Measurements from ENCODE around the gene EEFSEC.

EEFSEC gene

DNA sequence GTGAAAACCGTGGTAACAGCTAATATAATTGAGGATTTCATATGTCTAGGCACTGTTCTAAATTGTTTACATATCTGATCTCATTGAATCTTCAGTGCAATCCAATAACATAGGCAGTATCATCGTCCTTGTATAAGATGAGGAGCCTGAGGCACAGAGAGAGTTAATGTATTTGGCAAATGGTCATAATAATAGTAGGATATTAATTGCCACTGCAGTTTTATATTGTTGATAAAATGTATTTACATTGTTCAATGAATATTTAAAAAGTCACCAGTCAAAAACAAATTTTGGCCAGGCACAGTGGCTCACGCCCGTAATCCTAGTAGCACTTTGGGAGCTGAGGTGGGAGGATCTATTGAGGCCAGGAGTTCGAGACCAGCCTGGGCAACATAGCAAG, 88.5 kb downstream of the EEFSEC start:
- no peak for DNase-seq

DNA sequence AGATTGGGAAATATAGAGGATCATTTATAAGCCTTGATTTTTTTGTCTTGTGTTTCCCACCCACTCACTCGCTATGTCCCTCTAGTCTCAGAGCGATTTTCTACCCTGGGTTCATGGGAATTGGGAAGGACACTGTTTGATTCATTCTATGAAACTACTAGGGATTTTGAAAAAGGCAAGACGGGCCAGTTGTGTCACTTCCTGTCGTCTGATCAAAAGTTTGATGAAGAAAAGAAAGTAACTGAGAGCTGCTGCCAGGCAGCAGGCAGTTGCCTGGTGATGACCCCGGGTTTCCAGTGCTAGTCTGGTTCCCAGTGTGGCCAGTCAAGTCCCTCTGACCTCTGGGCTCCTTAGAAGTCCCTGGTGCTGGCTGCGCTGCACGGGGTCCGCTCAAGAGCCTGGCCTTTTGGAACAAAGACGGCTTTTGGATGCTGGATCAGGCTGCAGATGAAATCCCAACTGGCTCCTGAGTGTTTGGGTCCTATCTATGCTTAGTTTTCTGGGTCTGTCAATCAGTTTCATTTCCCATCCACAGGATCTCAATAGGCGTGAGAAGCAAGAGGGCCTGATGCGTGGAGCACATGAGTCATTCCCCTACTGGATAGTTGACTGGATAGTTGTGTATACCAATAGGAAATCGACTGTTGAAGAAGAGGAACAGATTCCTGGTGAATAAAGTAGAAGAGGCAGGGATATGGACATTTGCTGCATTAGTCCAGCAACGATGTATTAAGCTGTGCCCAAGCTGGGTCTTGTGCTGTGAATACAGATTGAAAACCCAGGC, 89.7 kb downstream of the EEFSEC start:
- no peak for DNase-seq

DNA sequence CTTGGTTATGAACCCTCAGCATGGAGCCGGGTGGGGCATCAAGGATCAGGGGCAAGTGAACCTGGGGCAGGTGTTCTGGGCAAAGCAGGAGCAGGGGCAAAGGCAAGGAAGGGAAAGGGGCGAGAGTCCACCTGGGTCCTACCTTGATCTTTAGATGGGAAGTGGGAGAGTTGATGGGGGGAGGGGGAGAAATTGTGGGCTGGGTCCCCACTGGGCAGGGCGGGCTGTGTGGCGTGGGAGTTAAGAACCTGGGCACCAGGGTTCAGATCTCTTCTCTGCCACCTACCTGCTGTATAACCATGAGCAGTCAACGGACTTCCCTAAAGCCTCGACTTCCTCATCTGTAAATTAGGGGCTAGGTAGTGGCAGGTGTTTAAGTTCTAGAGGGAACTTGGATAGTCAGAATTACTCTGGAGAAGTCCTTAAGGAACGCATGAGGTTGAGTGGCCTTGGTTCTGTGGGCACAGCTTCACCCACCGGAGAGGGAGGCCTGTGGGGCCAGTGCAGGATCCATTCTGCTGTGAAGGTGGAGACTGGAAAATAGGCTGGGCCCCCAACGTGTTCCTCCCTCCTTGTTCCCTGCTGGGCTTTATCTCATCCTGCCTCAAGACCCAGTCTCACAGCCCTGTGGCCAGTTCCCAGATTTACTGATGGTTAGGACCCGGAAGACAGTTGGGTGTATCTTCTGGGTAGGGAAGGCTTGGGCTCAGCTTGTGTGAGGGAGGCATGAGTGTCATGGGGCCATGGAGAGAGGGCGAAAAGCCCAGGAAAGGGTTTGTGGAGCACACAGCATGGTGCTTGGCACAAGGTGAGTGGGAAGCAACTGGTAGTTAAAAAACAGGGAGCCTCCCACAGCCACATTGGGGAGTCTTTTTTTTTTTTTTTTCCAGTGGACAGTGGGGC, 90.6 kb downstream of the EEFSEC start:
- DNase-seq: no peak

DNA sequence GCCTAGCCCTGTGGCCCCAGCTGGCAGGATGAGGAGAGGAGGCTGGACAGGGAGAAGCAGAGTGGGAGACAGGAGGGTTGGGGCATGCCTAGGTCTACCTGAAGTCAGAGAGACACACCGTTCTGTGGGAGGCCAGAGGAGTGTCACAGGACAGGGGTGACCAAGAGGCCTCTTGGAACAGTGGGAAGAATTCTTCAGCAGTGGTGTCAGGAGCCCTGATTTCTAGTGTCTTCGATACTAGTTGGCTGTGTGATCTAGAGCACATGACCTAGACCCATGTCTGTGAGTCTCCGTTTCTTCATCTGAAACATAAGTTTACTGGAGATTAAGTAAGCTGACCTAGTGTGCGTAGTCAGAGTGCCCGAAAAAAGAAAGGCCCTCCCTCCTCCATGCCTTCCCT, 92.2 kb downstream of the EEFSEC start:
- no peak for DNase-seq

DNA sequence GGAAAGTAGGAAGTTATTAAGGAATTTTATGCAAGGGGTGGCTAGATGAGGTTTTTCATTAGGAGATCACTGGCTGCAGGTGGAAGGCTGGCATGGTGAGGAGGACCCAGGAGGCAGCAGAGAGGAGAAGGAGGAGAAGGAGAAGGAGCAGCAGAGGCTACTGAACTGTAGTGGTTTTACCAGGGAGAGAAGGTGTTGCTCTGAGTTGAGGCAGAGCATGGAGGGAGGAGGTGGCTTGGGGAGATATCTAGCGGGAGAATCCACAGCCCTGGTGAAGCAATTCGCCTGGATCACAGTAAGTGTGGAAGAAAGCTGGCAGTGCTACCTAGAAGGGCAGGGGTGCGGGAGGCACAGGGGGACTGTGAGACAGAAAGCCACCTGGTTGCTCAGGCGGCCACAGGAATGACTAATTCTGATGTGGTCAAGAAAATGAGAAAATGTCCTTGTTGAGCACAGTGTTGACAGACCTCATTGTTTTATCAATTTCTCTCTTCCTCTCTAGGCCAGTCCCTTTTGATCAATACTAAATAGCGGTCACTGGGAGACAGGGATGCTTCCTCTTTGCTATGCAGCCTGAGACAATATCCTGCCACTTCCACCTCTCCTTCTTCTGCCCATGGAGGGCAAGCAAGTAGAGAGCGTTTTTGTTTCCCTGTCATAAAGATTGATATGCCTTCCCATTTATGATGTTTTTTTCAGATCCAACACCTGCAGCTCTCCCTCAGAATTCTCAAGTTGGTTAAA, 94.6 kb downstream of the EEFSEC start:
- no peak for DNase-seq

DNA sequence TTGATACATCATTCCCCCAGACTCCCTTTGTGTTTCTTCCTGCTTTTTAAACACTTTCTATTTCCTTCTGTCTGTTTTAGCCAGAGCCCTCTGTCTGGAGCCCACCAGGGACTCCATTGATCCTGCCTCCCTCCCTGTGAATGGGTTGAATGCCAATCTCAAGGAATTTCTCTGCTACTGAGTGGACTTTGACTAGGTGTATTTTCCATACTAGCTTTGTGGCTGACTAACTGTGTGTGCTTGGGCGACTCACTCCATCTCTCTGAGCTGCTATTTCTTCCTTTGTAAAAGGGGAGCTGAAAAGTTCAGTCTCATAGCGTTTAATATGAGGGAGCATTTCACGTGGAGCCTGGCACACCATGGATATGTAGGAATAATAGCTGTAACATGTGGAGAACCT, 98.8 kb downstream of the EEFSEC start:
- DNase-seq: no peak

DNA sequence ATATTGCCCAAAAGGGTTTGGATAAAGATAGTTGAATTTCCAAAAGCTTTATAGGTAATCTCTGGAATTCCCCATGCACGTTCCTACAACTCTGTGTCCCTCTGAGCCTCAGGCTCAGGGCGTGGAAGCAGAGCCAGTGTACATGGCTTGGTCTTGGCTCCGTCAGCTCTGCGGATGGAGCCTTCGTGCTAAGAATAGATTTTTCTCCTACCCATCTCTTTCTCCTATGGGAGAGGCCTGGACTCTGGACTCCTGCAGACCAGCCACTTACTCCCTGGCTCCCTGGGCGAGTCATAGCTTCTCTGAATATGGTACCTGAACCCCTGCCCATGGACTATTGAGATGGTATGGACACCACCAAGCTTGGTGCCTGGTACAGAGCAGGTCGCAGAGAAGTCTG, 99.9 kb downstream of the EEFSEC start:
- no peak for DNase-seq

DNA sequence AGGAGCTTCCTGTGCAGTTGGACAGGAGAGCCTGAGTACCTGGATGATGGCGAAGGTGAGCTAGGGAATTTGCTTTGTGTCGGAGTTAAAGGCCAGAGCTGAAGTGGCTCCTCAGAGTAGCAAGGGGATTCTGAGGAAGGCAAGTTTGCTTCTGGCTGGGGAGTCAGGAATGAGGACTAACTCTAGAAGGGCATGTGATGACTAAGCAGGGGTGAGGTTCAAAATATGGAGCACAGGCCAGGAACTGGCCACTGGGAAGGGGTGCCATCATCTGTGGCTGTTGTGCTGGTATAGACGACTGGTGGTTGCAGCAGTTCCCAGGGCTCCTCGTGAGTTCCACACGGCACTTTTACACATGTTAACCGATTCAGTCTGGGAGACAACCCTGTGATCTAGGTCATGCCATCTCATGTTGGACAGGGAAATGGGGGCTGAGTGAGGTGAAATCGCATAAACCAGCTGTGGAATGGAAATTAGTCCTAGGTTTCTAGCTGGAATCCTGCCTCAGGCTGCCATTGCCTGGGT, 100.8 kb downstream of the EEFSEC start:
- DNase-seq: no peak

DNA sequence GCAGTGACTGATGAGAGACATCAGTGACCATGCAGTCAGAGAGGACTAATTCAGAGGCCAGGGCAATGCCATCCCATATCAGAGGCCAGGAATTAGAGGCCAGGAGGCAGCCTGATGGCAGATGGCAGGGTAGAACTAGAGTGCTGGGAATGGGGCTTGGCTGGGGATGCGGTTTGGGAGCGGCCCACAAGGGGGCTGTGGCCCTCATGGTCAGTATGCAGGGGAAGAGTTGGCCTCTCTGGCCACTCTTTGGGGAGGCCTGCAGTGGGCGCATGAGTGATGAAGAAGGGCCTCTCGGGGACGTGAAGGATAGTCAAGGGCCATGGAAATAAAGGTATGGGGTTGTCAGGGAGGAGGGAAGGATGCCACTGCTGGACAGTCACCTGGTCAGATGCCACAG, 101.7 kb downstream of the EEFSEC start:
- no peak for DNase-seq

DNA sequence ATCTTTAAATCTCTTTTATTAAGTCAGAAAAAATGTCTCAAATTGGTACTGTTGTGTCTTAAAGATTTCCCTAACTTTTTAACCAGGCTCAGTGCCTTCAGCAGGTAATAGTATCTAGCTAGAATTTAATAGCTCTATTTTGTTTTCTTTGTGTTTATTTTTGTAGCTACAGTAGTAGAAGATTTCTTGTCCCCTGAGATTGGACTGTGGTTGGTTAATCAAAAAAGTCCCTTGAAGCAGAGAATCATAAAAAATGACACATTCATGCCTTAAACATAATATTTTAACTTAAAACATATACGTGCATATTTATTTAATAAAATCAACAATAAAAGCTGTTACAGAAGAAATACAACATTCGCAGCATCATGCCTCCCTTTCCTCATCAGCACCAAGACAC, 102.8 kb downstream of the EEFSEC start:
- no peak for DNase-seq

DNA sequence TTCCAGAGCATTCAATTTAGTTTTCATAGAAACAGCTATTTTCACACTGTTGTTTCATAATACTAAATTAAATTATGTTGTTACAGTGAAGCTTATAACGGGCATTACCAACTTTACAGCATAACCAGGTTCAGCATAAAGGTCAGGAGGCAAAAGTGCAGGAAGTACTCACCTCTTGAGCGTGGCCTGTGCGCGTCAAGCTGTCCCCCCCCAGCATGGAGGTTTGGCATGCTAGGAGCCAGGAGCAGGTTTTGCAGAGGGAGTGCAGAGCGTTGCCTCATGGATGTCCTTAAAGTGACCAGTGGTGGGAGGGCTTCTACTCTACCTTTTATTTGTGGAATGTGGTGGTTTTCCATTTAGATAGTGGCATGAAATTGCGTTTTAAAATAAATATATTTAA, 104.4 kb downstream of the EEFSEC start:
- DNase-seq: no peak

DNA sequence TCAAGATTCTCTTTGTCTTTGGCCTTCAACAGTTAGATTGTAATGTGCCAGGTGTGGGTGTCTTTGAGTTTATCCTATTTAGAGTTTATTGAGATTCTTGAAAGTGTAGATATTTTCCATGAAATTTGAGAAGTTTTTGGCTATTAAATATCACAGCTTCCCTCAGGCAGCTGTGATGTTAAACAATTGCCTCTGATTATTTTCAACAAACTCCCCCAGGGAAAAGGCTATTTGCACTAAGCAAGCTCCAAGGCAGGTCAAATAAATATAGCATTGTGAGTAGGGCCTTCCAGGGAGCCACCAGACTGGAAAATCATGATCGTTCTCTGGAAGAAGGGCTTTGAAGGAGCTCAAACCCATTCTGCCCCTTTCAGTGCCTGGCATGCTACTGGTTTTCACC, 107.0 kb downstream of the EEFSEC start:
- no peak for DNase-seq

DNA sequence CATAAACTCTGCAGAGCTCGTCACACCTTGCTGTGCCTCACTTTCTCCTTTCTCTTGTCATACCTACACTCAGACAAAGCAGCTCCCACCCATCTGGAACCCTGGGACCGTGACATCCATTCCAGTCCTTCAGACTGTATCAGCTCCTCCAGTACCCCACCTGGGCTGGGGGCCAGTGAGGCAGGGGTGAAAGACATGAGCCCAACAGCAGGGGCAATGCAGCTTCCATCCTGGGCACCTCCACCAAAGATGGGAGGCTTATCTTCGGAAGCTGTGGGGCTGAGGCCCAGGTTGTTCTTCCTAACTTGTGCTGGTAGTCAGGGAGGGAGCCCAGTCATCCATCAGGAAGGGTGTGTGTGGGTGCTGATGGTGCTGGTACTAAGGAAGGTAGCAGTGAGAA, 109.2 kb downstream of the EEFSEC start:
- DNase-seq: no peak

DNA sequence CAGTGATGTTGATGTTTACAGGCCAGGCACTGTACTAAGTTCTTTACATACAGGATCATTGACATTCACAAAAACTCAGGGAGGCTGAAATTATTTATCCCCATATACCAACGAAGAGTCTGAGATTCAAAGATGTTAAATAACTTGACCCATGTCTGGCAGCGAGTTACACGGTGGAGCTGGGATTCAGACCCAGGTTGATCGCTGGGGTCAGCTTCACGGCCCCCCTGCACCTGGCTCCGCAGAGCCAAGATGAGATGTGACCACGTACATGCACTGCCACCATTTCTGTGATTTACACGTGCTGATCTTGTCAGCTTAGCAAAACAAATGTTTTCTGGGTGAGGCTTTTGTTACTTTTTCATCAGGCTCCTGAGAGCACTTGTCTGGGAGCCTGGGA, 109.8 kb downstream of the EEFSEC start:
- DNase-seq: no peak

DNA sequence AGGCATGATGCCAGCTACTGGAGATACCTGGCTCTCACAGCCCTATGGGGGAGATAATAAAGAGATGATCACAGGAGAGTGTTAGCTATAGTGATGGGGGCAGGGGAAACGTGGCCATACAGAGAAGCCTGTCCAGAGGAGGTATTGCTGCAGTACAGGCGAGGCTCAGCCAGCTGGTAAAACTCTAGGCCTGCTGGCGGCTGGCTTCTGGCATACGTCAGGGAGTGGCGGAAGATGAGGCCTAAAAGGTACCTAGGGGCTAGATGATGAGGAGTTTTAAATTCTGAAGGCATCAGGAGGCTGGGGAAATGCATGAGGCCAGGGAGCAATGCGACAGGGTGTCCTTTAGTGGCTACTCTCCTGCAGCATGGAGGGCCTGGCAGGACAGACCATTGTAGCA, 110.7 kb downstream of the EEFSEC start:
- no peak for DNase-seq

DNA sequence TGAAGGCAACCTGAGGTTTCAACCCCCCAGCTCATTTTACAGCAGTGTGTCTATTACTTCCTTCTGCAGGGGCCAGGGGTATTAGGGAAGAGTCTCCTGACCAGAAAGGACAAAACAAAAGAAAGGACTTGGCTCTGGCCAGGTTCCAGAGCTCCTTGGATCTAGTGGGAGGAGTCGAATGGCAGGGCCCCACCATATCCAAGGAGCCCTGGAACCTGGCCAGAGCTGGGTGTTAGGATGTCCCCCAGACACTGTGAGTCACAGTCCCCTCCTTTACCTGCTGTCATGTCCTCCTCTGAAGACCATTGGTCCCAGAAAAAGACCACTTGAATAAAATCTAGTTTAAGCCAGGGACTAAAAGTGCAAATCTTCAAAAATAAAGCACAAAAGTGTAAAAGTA, 113.2 kb downstream of the EEFSEC start:
- no peak for DNase-seq

DNA sequence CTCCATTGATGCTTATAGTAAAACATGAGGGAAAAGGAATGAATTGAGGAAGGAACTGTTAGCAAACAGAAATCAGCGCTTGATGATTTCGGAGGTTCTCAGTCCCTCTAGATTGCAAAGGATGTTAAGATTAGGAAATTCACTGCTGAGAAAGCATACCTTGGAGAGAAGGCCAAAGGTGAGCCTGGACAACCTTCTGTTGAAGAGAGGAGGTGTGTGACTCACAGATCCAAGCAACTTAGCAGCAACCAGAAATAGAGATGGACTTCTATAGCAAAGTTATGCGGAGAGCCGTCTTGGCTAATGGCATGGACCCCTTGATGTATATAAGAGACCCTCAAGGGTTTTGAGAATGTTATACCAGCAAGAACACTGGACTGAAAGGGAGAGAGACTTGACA, 114.3 kb downstream of the EEFSEC start:
- no peak for DNase-seq

DNA sequence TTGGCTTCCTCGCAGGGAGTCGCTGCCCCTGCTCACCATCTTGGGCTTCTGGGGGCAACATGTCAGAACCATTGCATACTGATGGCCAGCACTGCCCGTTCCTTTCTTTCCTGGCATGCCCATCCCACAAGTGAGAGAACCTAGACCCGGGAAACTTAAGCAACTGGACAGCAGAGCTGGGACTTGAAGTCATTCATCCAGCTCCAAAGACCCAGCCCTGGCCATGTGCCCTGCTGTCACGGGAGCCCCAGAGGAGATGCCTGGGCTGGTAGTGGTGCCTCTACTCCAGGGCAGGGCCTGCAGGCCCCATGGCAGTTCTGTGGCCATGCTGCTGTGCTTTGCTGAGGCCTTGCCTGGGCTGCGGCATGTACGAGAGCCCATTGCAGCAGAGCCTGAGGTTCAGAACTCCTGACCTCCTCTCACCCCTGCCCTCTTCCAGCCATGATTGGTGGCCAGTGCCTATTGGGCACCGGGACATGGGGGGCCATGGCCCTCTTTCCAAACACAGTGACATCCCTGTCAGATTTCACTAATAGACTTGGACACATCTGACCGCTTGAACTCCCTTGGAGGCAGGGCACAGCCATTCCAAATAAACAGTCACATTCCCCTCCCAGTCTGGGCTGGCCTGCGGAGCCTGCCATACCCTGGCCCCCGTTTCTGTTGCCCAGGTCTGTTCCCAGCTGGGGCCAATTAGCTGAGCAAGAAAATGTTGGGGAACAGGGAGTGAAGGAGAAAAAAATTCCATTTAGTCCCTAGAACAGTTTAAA, 115.9 kb downstream of the EEFSEC start:
- no peak for DNase-seq

DNA sequence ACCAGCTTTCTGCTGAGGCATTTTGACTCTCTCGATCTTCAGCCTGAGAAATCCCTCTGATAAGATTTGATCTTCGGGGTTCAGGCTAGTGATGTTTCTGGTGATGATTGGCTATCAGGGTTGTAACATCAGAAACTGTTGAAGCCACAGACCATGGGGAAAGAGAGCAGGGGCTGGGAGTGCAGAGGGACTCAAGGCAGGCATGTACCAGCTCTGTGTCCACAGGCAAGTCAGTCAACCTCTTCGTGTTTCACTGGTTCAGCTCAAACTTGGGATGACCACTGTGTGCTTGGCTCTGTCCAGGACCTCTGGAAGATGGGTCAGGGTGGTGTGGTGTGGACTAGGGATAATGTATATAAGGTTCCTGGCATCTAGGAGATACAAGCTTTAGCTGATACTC, 116.5 kb downstream of the EEFSEC start:
- DNase-seq: no peak

DNA sequence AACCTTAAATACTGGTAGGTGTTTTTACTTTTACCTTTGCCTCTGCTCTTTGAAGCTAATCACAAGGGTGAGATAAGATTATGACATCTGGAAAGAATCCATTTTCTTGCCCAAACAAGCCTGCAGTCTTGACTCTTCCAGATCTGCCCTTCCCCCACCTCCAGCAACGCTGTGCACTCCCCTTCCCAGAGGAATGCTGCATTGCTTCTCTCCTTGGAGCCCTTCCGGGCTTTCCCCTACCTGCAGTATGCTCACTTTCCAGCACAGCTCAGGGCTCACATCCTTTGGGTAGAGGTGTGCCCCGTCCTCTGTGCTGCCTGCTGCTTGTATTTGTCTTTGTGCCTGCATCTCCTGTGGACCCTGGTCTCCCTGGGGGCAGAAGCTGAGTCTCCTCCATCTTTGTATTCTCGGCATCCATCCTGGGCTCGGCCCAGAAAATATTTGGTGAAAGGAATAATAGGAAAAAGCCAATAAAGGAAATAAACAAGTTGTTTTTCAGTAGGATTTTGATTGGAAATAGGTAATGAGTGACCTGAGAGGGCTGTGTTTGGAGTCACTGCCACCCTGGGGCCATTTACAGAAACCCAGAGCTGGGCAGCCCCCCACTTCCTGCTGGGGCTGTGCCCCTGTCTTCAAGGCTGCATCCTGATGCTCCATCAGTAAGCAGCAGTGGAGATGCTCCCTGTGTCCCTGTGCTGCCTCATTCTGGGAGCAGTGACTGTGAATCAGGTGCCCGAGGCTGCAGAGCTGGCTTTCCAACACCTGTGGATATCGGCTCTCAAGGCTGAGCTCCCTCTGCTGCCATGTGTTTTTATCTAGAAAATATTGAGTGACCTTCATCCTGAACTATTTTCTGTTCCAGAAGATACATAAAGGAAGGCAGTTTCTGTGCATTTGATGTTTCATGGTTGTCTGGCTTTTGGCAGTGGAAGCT, 117.5 kb downstream of the EEFSEC start:
- DNase-seq: no peak

Data from hypothalamus (tissue), 51 donors.